ENCODE results near the gene GLE1. TPM values are rescaled to one million over a fixed set of nuclear protein-coding genes. Genes with fewer than 3 reads are reported as not detected.

The GLE1 gene
- total and polyA plus RNA-seq, 2 donors (not counting 3 experiments of a cell fraction or from before 2014, with no cell fraction given) = 13.0 to 22.6 TPM

GRCh38 chr9:128469070-128469469, 35.4 kb upstream of the GLE1 start:
- no TSS peak for BruUV-seq (replicated peaks)
- no peak for TF ChIP-seq JUN (IDR thresholded peaks at IDR 0.05; ENCODE audit: borderline replicate concordance, insufficient read depth, insufficient read length, low read depth)
- no peaks in the 10 kb centered on the region for H3K9me3 ChIP-seq (replicated peaks; ENCODE audit: control insufficient read depth, insufficient read depth, low read length)
- H3K4me1 ChIP-seq (ENCODE audit: control insufficient read depth, extremely low read depth, insufficient read depth, low read length) = no peaks in the 10 kb centered on the region
- no peaks in the 10 kb centered on the region for H4K20me1 ChIP-seq (replicated peaks; ENCODE audit: control insufficient read depth, extremely low read depth, insufficient read depth, low read length)
- dilution Hi-C loops (cut with MboI; ENCODE audit: extremely low pct_ligation_motif_present, low sequenced_read_pairs) = no loop called here
- CTCF ChIA-PET = interaction anchor here (1.5 kb wide), 1 partner anchor 9 kb away, joined by 3 read pairs; no protein-coding TSS in a partner anchor
- H2AFZ ChIP-seq (ENCODE audit: low read depth, low read length) = no peak overlapping the region
- no peak for FAIRE-seq
- no peak overlapping the region for H3K27ac ChIP-seq (ENCODE audit: insufficient read depth, low read depth, low read length)
- H3K9ac ChIP-seq (replicated peaks; ENCODE audit: extremely low read depth, insufficient read depth, low read length) = no peak overlapping the region
- no peak for DNase-seq (ENCODE audit: low read depth, low spot score)
- H3K4me2 ChIP-seq (ENCODE audit: insufficient read depth, low read length) = no peak overlapping the region
- POLR2A ChIA-PET = no interaction called here
- H3K4me3 ChIP-seq (replicated peaks in 1 of 3; ENCODE audit: insufficient read depth in 1 of 3, low read depth in 1 of 3, low read length in 3 of 3) = no peak overlapping the region
- no peaks in the 10 kb centered on the region for H3K9me1 ChIP-seq (replicated peaks; ENCODE audit: control insufficient read depth, extremely low read depth, insufficient read depth, low read length)
- H3K27me3 ChIP-seq (ENCODE audit: control insufficient read depth in 2 of 2, insufficient read depth in 2 of 2, low read length in 2 of 2) = no peaks in the 10 kb centered on the region
- peaks cover 0 to 3% of the 10 kb centered on the region in 2 experiments for H3K36me3 ChIP-seq (ENCODE audit: control insufficient read depth in 2 of 2, extremely low read depth in 1 of 2, insufficient read depth in 2 of 2, low read length in 2 of 2)
- intact Hi-C loops (cut with micrococcal nuclease) = no loop called here
- no peaks in the 10 kb centered on the region for H3K79me2 ChIP-seq (ENCODE audit: control insufficient read depth, insufficient read depth, low read length)

GRCh38 chr9:128470560-128470959, 34.0 kb upstream of the GLE1 start:
- Histone ChIP-seq H3K36me3 (ENCODE audit: control insufficient read depth in 2 of 2, extremely low read depth in 1 of 2, insufficient read depth in 2 of 2, low read length in 2 of 2) (peaks cover 0 to 3% of the 10 kb centered on the region in 2 experiments), H3K4me3 (replicated peaks in 1 of 3; ENCODE audit: insufficient read depth in 1 of 3, low read depth in 1 of 3, low read length in 3 of 3) (no peak overlapping the region), H3K4me1 (ENCODE audit: control insufficient read depth, extremely low read depth, insufficient read depth, low read length) (no peaks in the 10 kb centered on the region), H4K20me1 (replicated peaks; ENCODE audit: control insufficient read depth, extremely low read depth, insufficient read depth, low read length) (no peaks in the 10 kb centered on the region), H3K9me1 (replicated peaks; ENCODE audit: control insufficient read depth, extremely low read depth, insufficient read depth, low read length) (no peaks in the 10 kb centered on the region), H3K9ac (replicated peaks; ENCODE audit: extremely low read depth, insufficient read depth, low read length) (no peak overlapping the region), H3K27ac (ENCODE audit: insufficient read depth, low read depth, low read length) (no peak overlapping the region), H2AFZ (ENCODE audit: low read depth, low read length) (no peak overlapping the region), H3K79me2 (ENCODE audit: control insufficient read depth, insufficient read depth, low read length) (no peaks in the 10 kb centered on the region), H3K4me2 (ENCODE audit: insufficient read depth, low read length) (no peak overlapping the region), H3K9me3 (replicated peaks; ENCODE audit: control insufficient read depth, insufficient read depth, low read length) (no peaks in the 10 kb centered on the region), H3K27me3 (ENCODE audit: control insufficient read depth in 2 of 2, insufficient read depth in 2 of 2, low read length in 2 of 2) (no peaks in the 10 kb centered on the region)
- FAIRE-seq (no peak), DNase-seq (ENCODE audit: low read depth, low spot score) (no peak)
- POLR2A ChIA-PET = no interaction called here
- TF ChIP-seq EZH2 (IDR thresholded peaks at IDR 0.05; ENCODE audit: borderline replicate concordance, low read depth, low read length, severe bottlenecking) (no peak), POLR2AphosphoS5 (IDR thresholded peaks at IDR 0.05; ENCODE audit: insufficient read depth, low read depth, low read length) (no peak), CTCF (IDR thresholded peaks at IDR 0.05; ENCODE audit: extremely low read depth in 1 of 2, insufficient read depth in 1 of 2, low read depth in 1 of 2, low read length in 2 of 2) (no peak), MYC (IDR thresholded peaks at IDR 0.05; ENCODE audit: low read depth, low read length) (no peak), POLR2A (IDR thresholded peaks at IDR 0.05; ENCODE audit: low read depth, low read length) (no peak), JUN (IDR thresholded peaks at IDR 0.05; ENCODE audit: borderline replicate concordance, insufficient read depth, insufficient read length, low read depth) (no peak), GATA2 (IDR thresholded peaks at IDR 0.05; ENCODE audit: insufficient read depth, insufficient read length, low read depth, low read length) (no peak), FOS (IDR thresholded peaks at IDR 0.05; ENCODE audit: borderline replicate concordance, insufficient read depth, low read length) (no peak)
- TF ChIP-seq, protein P1, sequence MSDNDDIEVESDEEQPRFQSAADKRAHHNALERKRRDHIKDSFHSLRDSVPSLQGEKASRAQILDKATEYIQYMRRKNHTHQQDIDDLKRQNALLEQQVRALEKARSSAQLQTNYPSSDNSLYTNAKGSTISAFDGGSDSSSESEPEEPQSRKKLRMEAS (IDR thresholded peaks at IDR 0.05; ENCODE audit: insufficient read depth, insufficient read length) = no peak
- dilution Hi-C loops (cut with MboI; ENCODE audit: extremely low pct_ligation_motif_present, low sequenced_read_pairs) (no loop called here), intact Hi-C loops (cut with micrococcal nuclease) (no loop called here)
- CTCF ChIA-PET = no interaction called here
- BruUV-seq (replicated peaks) = no TSS peak

Data from endothelial cell of umbilical vein (primary cell).